ENCODE measurements around the gene FHIT.

FHIT gene

DNA sequence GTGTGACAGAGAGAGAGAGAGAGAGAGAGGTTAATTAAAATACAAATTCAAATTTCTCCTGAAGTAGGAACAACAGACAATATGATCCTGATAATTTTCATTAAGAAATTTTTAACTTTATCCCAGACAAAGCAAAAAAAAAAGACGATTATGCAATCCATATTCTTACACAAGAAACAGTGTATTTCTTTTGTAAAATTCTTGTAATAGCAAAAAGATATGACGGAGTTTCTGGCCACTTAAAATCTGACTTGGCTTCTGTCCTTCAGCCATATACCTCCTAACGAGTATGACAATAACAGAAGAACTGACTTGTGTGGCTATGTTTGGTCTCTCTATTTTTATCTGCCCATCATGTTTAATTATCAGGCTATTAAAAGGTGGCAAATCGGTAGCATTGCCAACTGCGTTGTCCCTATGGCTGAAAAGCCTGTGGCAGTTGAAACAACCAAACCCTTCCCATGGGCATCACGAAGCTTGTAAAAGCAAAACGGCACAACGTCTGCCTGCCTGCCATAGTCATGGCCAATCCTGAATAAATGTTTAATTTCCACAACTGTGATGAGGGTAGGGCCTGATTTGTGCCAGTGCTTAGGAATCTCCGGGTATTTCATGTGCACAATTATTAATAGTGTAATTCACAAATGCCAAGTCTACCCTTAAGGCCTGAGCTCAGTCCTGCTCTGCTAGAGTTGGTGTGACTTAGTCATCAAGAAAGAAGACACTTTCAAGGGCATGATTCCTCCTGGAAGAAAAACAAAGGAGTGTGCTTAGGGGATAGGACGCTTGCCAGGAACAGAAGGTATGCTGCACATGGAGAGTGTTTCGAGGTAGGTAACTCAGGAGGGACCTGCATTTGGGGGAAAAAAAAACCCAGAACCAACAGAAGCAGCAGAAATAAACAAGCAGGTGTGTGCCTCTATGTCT, 1090.2 kb downstream of the FHIT start:
- DNase-seq (ENCODE audit: low read depth): no peak
- TF ChIP-seq, protein P1, sequence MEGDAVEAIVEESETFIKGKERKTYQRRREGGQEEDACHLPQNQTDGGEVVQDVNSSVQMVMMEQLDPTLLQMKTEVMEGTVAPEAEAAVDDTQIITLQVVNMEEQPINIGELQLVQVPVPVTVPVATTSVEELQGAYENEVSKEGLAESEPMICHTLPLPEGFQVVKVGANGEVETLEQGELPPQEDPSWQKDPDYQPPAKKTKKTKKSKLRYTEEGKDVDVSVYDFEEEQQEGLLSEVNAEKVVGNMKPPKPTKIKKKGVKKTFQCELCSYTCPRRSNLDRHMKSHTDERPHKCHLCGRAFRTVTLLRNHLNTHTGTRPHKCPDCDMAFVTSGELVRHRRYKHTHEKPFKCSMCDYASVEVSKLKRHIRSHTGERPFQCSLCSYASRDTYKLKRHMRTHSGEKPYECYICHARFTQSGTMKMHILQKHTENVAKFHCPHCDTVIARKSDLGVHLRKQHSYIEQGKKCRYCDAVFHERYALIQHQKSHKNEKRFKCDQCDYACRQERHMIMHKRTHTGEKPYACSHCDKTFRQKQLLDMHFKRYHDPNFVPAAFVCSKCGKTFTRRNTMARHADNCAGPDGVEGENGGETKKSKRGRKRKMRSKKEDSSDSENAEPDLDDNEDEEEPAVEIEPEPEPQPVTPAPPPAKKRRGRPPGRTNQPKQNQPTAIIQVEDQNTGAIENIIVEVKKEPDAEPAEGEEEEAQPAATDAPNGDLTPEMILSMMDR (IDR thresholded peaks at IDR 0.05; ENCODE audit: low read depth, low read length, missing control alignments): no peak
- no peak overlapping the region for H3K4me3 ChIP-seq (ENCODE audit: low read depth, low read length)

GRCh38 chr3:60160111-60160821, 1091.0 kb downstream of the FHIT start:
- DNase-seq (ENCODE audit: low read depth): no peak
- no peak overlapping the region for H3K4me3 ChIP-seq (ENCODE audit: low read depth, low read length)
- TF ChIP-seq, protein P1 (IDR thresholded peaks at IDR 0.05; ENCODE audit: low read depth, low read length, missing control alignments): no peak

GRCh38 chr3:60158035-60158434, 1093.2 kb downstream of the FHIT start:
- no peak for DNase-seq (ENCODE audit: low read depth)
- TF ChIP-seq, protein P1 (IDR thresholded peaks at IDR 0.05; ENCODE audit: low read depth, low read length, missing control alignments): no peak
- H3K4me3 ChIP-seq (ENCODE audit: low read depth, low read length): no peak overlapping the region

DNA sequence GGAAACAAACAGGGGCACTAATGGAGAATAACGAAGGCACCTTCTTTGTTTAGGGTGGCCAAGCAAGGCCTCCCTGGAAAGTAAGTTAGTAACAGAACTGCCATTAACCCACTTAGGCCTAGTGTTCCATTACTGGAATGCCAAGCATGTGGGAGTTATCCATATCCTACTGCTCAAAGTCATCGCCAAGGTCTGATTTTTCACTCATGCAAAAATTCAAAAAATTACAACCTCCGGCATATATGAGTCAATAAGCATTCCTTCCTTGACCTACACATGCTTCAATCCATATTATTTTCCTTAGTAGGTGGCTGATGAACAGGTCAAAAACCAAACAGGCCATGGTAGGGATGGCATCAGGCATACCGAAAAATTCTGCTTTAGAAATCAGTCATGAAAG, 1097.2 kb downstream of the FHIT start:
- no peak for DNase-seq (ENCODE audit: low read depth)
- H3K4me3 ChIP-seq (ENCODE audit: low read depth, low read length): no peak overlapping the region
- TF ChIP-seq, protein P1 (IDR thresholded peaks at IDR 0.05; ENCODE audit: low read depth, low read length, missing control alignments): no peak

GRCh38 chr3:60153221-60153999, 1097.8 kb downstream of the FHIT start:
- no peak overlapping the region for H3K4me3 ChIP-seq (ENCODE audit: low read depth, low read length)
- TF ChIP-seq, protein P1 (IDR thresholded peaks at IDR 0.05; ENCODE audit: low read depth, low read length, missing control alignments): no peak

DNA sequence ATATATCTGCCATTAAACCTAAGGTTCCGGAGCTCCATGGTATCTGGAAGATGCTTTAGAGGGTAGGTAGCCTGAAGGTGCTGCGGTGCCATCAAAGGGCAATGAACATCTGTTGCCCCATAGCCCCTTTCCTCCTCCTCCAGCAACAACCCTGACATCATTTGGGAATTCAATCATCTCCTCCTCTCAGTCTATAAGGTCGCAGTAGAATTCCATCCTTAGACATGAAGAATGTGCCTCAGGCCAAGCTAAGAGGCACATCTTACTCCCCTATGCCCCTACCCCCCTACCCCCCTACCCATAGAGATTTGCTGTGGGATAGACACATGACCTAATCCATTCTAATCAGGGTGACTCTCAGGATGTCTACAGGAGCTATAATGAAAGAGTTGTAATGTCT, 1101.8 kb downstream of the FHIT start:
- TF ChIP-seq, protein P1 (IDR thresholded peaks at IDR 0.05; ENCODE audit: low read depth, low read length, missing control alignments): no peak

More at GRCh38 chr3:60153221-60153999, 1097.8 kb downstream of the FHIT start:
- DNase-seq (ENCODE audit: low read depth): no peak

More for the DNA sequence above, 1101.8 kb downstream of the FHIT start:
- DNase-seq (ENCODE audit: low read depth): no peak
- no peak overlapping the region for H3K4me3 ChIP-seq (ENCODE audit: low read depth, low read length)
